Adrenal gland (tissue), 12 donors: ENCODE results near the gene RASSF4. TPM values are rescaled to one million over a fixed set of nuclear protein-coding genes. Genes with fewer than 3 reads are reported as not detected.
A peak's percentile ranks its signal among the peaks of the same experiment; 100 is the strongest.

Source experiments
- DNase-seq, 7 donors: peaks; one replicate each; pipeline ENCODE4 v3.0.0-alpha.2; 2019 to 2020
- H3K27ac ChIP-seq, 5 donors: fragments of 200-600 bp; sonication (generic) in 4 of 5; 1 replicate in 3 of 5; 2 replicates in 2 of 5; pipeline versions ENCODE4 v1.5.1 to v1.8.0; 2016 to 2020; ENCODE audit warnings: mild to moderate bottlenecking in 1 of 5
- H3K27me3 ChIP-seq: fragments of 200-600 bp; 2 replicates; pipeline ENCODE4 v1.8.0; 2021
- H3K36me3 ChIP-seq, 2 donors: fragments of 200-600 bp; replicated peaks in 1 of 2; 1 replicate in 1 of 2; 2 replicates in 1 of 2; pipeline versions ENCODE4 v1.5.1 to v1.8.0; 2018 to 2022
- H3K4me1 ChIP-seq, 2 donors: fragments of 200-600 bp; replicated peaks in 1 of 2; 1 replicate in 1 of 2; 2 replicates in 1 of 2; pipeline versions ENCODE4 v1.5.1 to v1.8.0; 2018 to 2021
- H3K4me3 ChIP-seq, 4 donors: fragments of 200-600 bp; sonication (generic) in 3 of 4; one replicate each; pipeline ENCODE4 v1.5.1; 2016 to 2018
- H3K9me3 ChIP-seq, 3 donors: fragments of 200-600 bp; sonication (generic) in 1 of 3; replicated peaks in 1 of 3; 1 replicate in 2 of 3; 2 replicates in 1 of 3; pipeline versions ENCODE4 v1.5.1 to v1.8.0; 2016 to 2021
- POLR2A ChIP-seq, 2 donors: fragments of 450-650 bp; IDR thresholded peaks; one replicate each; pipeline ENCODE4 v1.6.1; 2017; ENCODE audit warnings: antibody characterized with exemption in 2 of 2, mild to moderate bottlenecking in 2 of 2, moderate library complexity in 1 of 2
- WGBS, 4 donors: extraction: QIAGEN DNeasy Blood & Tissue Kit in 2 of 4; methylation state at CpG; one replicate each; pipeline versions ENCODE4 v1.1.5 to v1.1.7; 2013 to 2017; 5-methylcytosine and 5-hydroxymethylcytosine counted together
- intact Hi-C, 2 donors: fragments of 100-400 bp; cut with DNase I; formaldehyde crosslinking; loops; one replicate each; pipeline versions ENCODE4 v1.14.1 to v1.15.0; 2022 to 2023
- polyA plus RNA-seq, 3 donors: library from polyadenylated mRNA; stranded (reverse); fragments of 200-250 nt in 2 of 3; fragments of 350-450 nt in 1 of 3; fragmentation: Illumina TruSeq in 1 of 3; extraction: RNeasy Lipid Tissue Mini Kit (QIAGEN cat#74804) in 1 of 3; gene quantifications; one replicate each; pipeline ENCODE4 v1.2.3, GENCODE V29; 2013 to 2014
- total RNA-seq, 9 donors: library from RNA; depleted of rRNA in 4 of 9; stranded (reverse); fragments of >200 nt in 4 of 9; fragments of 120-200 nt in 1 of 9; fragmentation: NEBNext Ultra II Directional in 1 of 9; extraction: Animal tissue kit (Norgen Biotek cat#: 25700) in 1 of 9; gene quantifications; one replicate each; pipeline versions ENCODE4 v1.1.0 to v1.2.4, GENCODE V29; 2013 to 2023
- TF ChIP-seq, protein P1 (sequence below), 6 experiments: fragments of 450-650 bp in 4 of 6; fragments of 200-600 bp in 2 of 6; sonication (generic) in 1 of 6; IDR thresholded peaks; 1 replicate in 5 of 6; 2 replicates in 1 of 6; pipeline versions ENCODE4 v1.5.1 to v1.8.0; 2016 to 2021; ENCODE audit warnings: antibody characterized with exemption in 6 of 6, mild to moderate bottlenecking in 2 of 6, moderate library complexity in 1 of 6
- donor health status: healthy with polysubstance abuse.
- donor health status: Bipolar disorder and iron deficiency.
- donor health status: DM: yes; HTN: yes; CAD: no.
- donor health status: DM: no; HTN: no; CAD: no.
- donor health status: DM: no; HTN: no; CAD: no.
- donor health status: DM: yes; HTN: yes; CAD: no.

RASSF4 gene
- total and polyA plus RNA-seq, 12 donors = 5.2 to 47.5 (median 25.0) TPM

GRCh38 chr10:44946205-44946604 lies 13.4 kb upstream of the RASSF4 start:
- Histone ChIP-seq H3K36me3 (no peaks in the 10 kb centered on the region), H3K27ac (no peak overlapping the region), H3K4me1 (no peaks in the 10 kb centered on the region), H3K4me3 (no peak overlapping the region), H3K27me3 (no peaks in the 10 kb centered on the region), H3K9me3 (no peaks in the 10 kb centered on the region)
- DNase-seq = peak in 2 of 7 donors; percentile 6 to 27
- intact Hi-C loops = no loop called here
- TF ChIP-seq, protein P1, sequence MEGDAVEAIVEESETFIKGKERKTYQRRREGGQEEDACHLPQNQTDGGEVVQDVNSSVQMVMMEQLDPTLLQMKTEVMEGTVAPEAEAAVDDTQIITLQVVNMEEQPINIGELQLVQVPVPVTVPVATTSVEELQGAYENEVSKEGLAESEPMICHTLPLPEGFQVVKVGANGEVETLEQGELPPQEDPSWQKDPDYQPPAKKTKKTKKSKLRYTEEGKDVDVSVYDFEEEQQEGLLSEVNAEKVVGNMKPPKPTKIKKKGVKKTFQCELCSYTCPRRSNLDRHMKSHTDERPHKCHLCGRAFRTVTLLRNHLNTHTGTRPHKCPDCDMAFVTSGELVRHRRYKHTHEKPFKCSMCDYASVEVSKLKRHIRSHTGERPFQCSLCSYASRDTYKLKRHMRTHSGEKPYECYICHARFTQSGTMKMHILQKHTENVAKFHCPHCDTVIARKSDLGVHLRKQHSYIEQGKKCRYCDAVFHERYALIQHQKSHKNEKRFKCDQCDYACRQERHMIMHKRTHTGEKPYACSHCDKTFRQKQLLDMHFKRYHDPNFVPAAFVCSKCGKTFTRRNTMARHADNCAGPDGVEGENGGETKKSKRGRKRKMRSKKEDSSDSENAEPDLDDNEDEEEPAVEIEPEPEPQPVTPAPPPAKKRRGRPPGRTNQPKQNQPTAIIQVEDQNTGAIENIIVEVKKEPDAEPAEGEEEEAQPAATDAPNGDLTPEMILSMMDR (IDR thresholded peaks at IDR 0.05) = no peak
- TF ChIP-seq POLR2A (IDR thresholded peaks at IDR 0.05) = no peak
- WGBS, 4 donors = 61 to 81% (median 70%) methylated on average over 2 of the region's 2 CpGs

DNA sequence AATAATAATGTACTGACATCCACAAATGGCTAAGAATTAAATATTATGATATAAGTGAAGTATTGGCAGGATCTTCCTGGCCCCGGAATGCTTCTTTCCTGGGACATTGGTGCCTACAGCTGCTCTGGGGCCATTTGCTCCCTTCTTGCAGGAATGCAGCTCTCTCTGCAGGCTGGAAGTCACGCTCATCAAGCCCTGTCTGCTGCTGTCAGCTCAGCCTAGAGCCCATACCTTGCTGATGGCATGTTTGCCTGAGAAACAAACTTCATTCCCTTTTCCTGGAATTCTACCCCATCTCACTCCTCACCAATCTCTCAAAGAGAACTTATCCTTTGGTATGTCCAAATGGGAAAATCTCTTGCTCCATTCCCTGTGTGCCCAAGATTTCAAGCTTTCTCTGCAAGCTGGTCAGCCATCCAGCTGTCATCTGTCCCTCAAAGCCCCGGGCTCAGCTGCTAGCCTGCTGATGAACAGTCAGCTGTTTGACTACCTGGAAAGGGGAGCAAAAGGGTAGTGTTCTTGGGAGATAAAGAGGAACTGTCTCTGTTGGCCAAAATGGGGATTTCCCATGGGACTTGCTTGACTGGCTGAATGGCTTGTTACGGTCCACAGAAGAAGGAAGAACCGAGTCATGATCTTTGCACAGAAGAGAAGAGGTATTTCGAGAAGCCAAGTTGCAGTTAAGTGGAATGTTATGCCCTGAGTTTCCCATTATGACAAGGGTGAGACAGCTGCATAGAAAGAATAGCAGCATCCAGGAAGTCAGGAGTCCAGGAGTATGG lies 12.0 kb upstream of the RASSF4 start:
- no peak overlapping the region for H3K4me3 ChIP-seq
- H3K27me3 ChIP-seq = no peaks in the 10 kb centered on the region
- WGBS, 4 donors = 70 to 83% (median 78%) methylated on average over 6 of the region's 6 CpGs
- peak in 1 of 7 donors; percentile 33 for DNase-seq
- H3K36me3 ChIP-seq = no peaks in the 10 kb centered on the region
- no peak for TF ChIP-seq POLR2A (IDR thresholded peaks at IDR 0.05)
- TF ChIP-seq, protein P1 (IDR thresholded peaks at IDR 0.05) = no peak
- H3K4me1 ChIP-seq = no peaks in the 10 kb centered on the region
- intact Hi-C loops = no loop called here
- peak overlapping the region in 1 of 5 donors; percentile 28 for H3K27ac ChIP-seq
- H3K9me3 ChIP-seq = no peaks in the 10 kb centered on the region

GRCh38 chr10:44948642-44949041 lies 11.0 kb upstream of the RASSF4 start:
- DNase-seq = peak in 1 of 7 donors; percentile 15
- Histone ChIP-seq H3K4me1 (peaks cover 0 to 7% of the 10 kb centered on the region in 2 donors), H3K27me3 (no peaks in the 10 kb centered on the region), H3K9me3 (no peaks in the 10 kb centered on the region), H3K36me3 (no peaks in the 10 kb centered on the region), H3K4me3 (no peak overlapping the region), H3K27ac (peak overlapping the region in 1 of 5 donors; percentile 28)
- WGBS, 4 donors = 73 to 94% (median 75%) methylated on average over 1 of the region's 1 CpG
- TF ChIP-seq, protein P1 (IDR thresholded peaks at IDR 0.05) = no peak
- no peak for TF ChIP-seq POLR2A (IDR thresholded peaks at IDR 0.05)
- intact Hi-C loops = no loop called here

DNA sequence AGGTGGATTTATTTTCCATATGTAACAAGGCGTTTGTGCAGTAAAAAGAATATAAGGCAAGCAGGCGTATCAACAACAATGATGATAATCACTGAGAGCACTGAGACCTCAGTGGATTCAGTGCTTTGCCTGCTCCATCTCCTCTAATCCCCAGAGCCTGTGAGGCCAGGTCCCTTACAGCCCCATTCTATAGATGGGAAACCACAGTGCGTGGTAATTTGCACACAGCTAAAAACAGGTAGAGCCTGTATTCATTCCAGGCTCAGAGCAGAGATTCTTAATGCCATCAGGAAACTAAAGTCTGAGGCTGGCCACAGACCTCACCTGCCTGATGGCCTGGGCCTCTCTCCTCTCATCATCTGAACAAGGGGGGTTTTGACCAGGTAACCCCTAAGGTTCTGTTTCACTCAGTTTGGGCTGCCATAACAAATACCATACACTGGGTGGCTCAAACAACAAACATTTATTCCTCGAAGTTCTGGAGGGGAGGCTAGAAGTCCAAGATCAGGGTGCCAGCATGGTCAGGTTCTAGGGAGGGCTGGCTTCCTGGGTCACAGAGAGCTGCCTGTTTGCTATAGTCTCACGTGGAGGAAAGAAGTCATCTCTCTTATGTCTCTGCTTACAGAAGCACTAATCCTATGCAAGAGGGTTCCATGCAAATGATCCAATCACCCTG lies 10.3 kb upstream of the RASSF4 start:
- Histone ChIP-seq H3K36me3 (no peaks in the 10 kb centered on the region), H3K27ac (no peak overlapping the region), H3K4me3 (no peak overlapping the region), H3K27me3 (no peaks in the 10 kb centered on the region), H3K4me1 (peaks cover 0 to 7% of the 10 kb centered on the region in 2 donors), H3K9me3 (no peaks in the 10 kb centered on the region)
- 65 to 87% (median 84%) methylated on average over 5 of the region's 5 CpGs for WGBS, 4 donors
- TF ChIP-seq, protein P1 (IDR thresholded peaks at IDR 0.05) = no peak
- no peak for TF ChIP-seq POLR2A (IDR thresholded peaks at IDR 0.05)
- peak in 1 of 7 donors; percentile 23 for DNase-seq
- intact Hi-C loops = no loop called here
